H9 (cell line): Measurements from ENCODE around the gene MYL10. TPM values are rescaled to one million over a fixed set of nuclear protein-coding genes. Genes with fewer than 3 reads are reported as not detected.

ENCODE experiments used
- DNase-seq: peaks from one replicate; pipeline ENCODE4 v3.0.0-alpha.2; 2017
- H2AFZ ChIP-seq: one replicate; pipeline ENCODE4 v1.6.1; 2013; ENCODE audit warnings: mild to moderate bottlenecking, low read length, control low read depth, moderate library complexity
- H2AK5ac ChIP-seq: 2 replicates; pipeline ENCODE4 v1.6.1; 2013; ENCODE audit warnings: low read length, control low read depth, mixed read lengths; ENCODE audit not compliant: insufficient read length
- H2BK120ac ChIP-seq: one replicate; pipeline ENCODE4 v1.6.1; 2013; ENCODE audit warnings: low read depth, mild to moderate bottlenecking, low read length, control low read depth, inconsistent platforms; ENCODE audit not compliant: poor library complexity, severe bottlenecking
- H2BK12ac ChIP-seq: 2 replicates; pipeline ENCODE4 v1.6.1; 2013; ENCODE audit warnings: low read length, control low read depth, mixed read lengths, low read depth; ENCODE audit not compliant: insufficient read length
- H2BK15ac ChIP-seq: 2 replicates; pipeline ENCODE4 v1.6.1; 2013; ENCODE audit warnings: low read depth, low read length, control low read depth
- H2BK20ac ChIP-seq: one replicate; pipeline ENCODE4 v1.6.1; 2013; ENCODE audit warnings: low read depth, mild to moderate bottlenecking, low read length, control low read depth, inconsistent platforms; ENCODE audit not compliant: poor library complexity, severe bottlenecking
- H2BK5ac ChIP-seq: 2 replicates; pipeline ENCODE4 v1.6.1; 2013; ENCODE audit warnings: low read length, control low read depth, mixed read lengths; ENCODE audit not compliant: insufficient read length
- H3K14ac ChIP-seq: 2 replicates; pipeline ENCODE4 v1.6.1; 2013; ENCODE audit warnings: low read length, control low read depth; ENCODE audit not compliant: insufficient read depth
- H3K18ac ChIP-seq: 2 replicates; pipeline ENCODE4 v1.6.1; 2013; ENCODE audit warnings: low read depth, mild to moderate bottlenecking, mixed read lengths, low read length, control low read depth; ENCODE audit not compliant: insufficient read length
- H3K23ac ChIP-seq: 2 replicates; pipeline ENCODE4 v1.6.1; 2013; ENCODE audit warnings: low read length, control low read depth, mixed read lengths, low read depth; ENCODE audit not compliant: insufficient read length
- H3K23me2 ChIP-seq: 2 replicates; pipeline ENCODE4 v1.6.1; 2013; ENCODE audit warnings: low read depth, mild to moderate bottlenecking, mixed read lengths, low read length, control low read depth; ENCODE audit not compliant: insufficient read length, poor library complexity, severe bottlenecking
- H3K27ac ChIP-seq: 2 replicates; pipeline ENCODE4 v1.5.1; 2013; ENCODE audit warnings: low read length, control low read depth, mixed read lengths, low read depth; ENCODE audit not compliant: insufficient read length
- H3K27me3 ChIP-seq: 2 replicates; pipeline ENCODE4 v1.6.1; 2013; ENCODE audit warnings: low read length, control low read depth, inconsistent platforms; ENCODE audit not compliant: insufficient read depth
- H3K4ac ChIP-seq: 2 replicates; pipeline ENCODE4 v1.6.1; 2013; ENCODE audit warnings: low read depth, mild to moderate bottlenecking, control low read depth, inconsistent platforms, low read length, moderate library complexity
- H3K4me1 ChIP-seq: 2 replicates; pipeline ENCODE4 v1.6.1; 2013; ENCODE audit warnings: low read length, control low read depth, inconsistent platforms; ENCODE audit not compliant: insufficient read depth
- H3K4me2 ChIP-seq: 2 replicates; pipeline ENCODE4 v1.6.1; 2013; ENCODE audit warnings: low read length, control low read depth, mixed read lengths; ENCODE audit not compliant: insufficient read length, insufficient read depth
- H3K56ac ChIP-seq: 2 replicates; pipeline ENCODE4 v1.6.1; 2013; ENCODE audit warnings: low read depth, mild to moderate bottlenecking, mixed read lengths, low read length, control low read depth; ENCODE audit not compliant: insufficient read length
- H3K79me1 ChIP-seq: 2 replicates; pipeline ENCODE4 v1.6.1; 2013; ENCODE audit warnings: low read depth, mild to moderate bottlenecking, moderate library complexity, low read length, control low read depth, inconsistent platforms; ENCODE audit not compliant: insufficient read depth, poor library complexity, severe bottlenecking
- H3K79me2 ChIP-seq: 2 replicates; pipeline ENCODE4 v1.6.1; 2013; ENCODE audit warnings: low read length, control low read depth, inconsistent platforms; ENCODE audit not compliant: insufficient read depth
- H3K9ac ChIP-seq: 2 replicates; pipeline ENCODE4 v1.6.1; 2013; ENCODE audit warnings: low read length, control low read depth, mixed read lengths; ENCODE audit not compliant: insufficient read length; ENCODE audit errors: extremely low read depth
- H3K9me3 ChIP-seq: one replicate; pipeline ENCODE4 v1.6.1; 2013; ENCODE audit warnings: low read depth, low read length, inconsistent platforms; ENCODE audit not compliant: control insufficient read depth
- H3T11ph ChIP-seq: one replicate; pipeline ENCODE4 v1.6.1; 2013; ENCODE audit warnings: mild to moderate bottlenecking, low read length, control low read depth, inconsistent platforms
- H4K20me1 ChIP-seq: one replicate; pipeline ENCODE4 v1.6.1; 2013; ENCODE audit not compliant: control insufficient read depth, insufficient read length, insufficient read depth
- H4K5ac ChIP-seq: 2 replicates; pipeline ENCODE4 v1.6.1; 2013; ENCODE audit warnings: low read depth, mild to moderate bottlenecking, mixed read lengths, low read length, control low read depth; ENCODE audit not compliant: insufficient read length
- H4K8ac ChIP-seq: replicated peaks from 2 replicates; pipeline ENCODE4 v1.6.1; 2013; ENCODE audit warnings: low read length, control low read depth, mixed read lengths, low read depth; ENCODE audit not compliant: insufficient read length
- H4K91ac ChIP-seq: 2 replicates; pipeline ENCODE4 v1.6.1; 2013; ENCODE audit warnings: low read depth, mild to moderate bottlenecking, moderate library complexity, mixed read lengths, low read length, control low read depth; ENCODE audit not compliant: insufficient read length
- H3K27ac Mint-ChIP-seq, 3 experiments: 2 replicates in 2 of 3; 3 replicates in 1 of 3; pipeline ENCODE4 v1.8.0; 2020 to 2021; ENCODE audit warnings: mixed read lengths in 3 of 3, mild to moderate bottlenecking in 1 of 3, moderate library complexity in 1 of 3
- H3K27me3 Mint-ChIP-seq: 2 replicates; pipeline ENCODE4 v1.8.0; 2021; ENCODE audit warnings: low read depth, mild to moderate bottlenecking, moderate library complexity, mixed read lengths
- H3K36me3 Mint-ChIP-seq, 3 experiments: 2 replicates in 2 of 3; 3 replicates in 1 of 3; pipeline ENCODE4 v1.8.0; 2020 to 2021; ENCODE audit warnings: low read depth in 3 of 3, mixed read lengths in 3 of 3; ENCODE audit not compliant: insufficient read depth in 1 of 3
- H3K4me1 Mint-ChIP-seq, 2 experiments: 2 replicates each; pipeline ENCODE4 v1.8.0; 2020; ENCODE audit warnings: mixed read lengths in 2 of 2
- H3K4me3 Mint-ChIP-seq, 2 experiments: 2 replicates in 1 of 2; 3 replicates in 1 of 2; pipeline ENCODE4 v1.8.0; 2020 to 2021; ENCODE audit warnings: mild to moderate bottlenecking in 2 of 2, mixed read lengths in 2 of 2, moderate library complexity in 1 of 2
- H3K9me3 Mint-ChIP-seq, 2 experiments: 2 replicates in 1 of 2; 3 replicates in 1 of 2; pipeline ENCODE4 v1.8.0; 2020; ENCODE audit warnings: mild to moderate bottlenecking in 2 of 2, mixed read lengths in 2 of 2, moderate library complexity in 1 of 2
- WGBS: extraction: QIAGEN DNeasy Blood & Tissue Kit; methylation state at CpG from one replicate; pipeline ENCODE4 v1.1.7; 2013; ENCODE audit warnings: missing lambda C conversion rate, low lambda C conversion rate, mixed read lengths; ENCODE audit not compliant: insufficient read length; ENCODE audit errors: extremely low coverage; 5-methylcytosine and 5-hydroxymethylcytosine counted together
- total RNA-seq: library from RNA; stranded (reverse); gene quantifications from 2 replicates; pipeline ENCODE4 v1.2.1, GENCODE V29; 2021
- TF ChIP-seq, protein P1 (sequence below): fragments of 200-600 bp; sonication (generic); conservative IDR thresholded peaks from 3 replicates; pipeline ENCODE4 v1.8.0; 2021; ENCODE audit warnings: antibody characterized with exemption, mild to moderate bottlenecking

The MYL10 gene
- total RNA-seq, 1 experiment from 2014 or later = 0.50 TPM

DNA sequence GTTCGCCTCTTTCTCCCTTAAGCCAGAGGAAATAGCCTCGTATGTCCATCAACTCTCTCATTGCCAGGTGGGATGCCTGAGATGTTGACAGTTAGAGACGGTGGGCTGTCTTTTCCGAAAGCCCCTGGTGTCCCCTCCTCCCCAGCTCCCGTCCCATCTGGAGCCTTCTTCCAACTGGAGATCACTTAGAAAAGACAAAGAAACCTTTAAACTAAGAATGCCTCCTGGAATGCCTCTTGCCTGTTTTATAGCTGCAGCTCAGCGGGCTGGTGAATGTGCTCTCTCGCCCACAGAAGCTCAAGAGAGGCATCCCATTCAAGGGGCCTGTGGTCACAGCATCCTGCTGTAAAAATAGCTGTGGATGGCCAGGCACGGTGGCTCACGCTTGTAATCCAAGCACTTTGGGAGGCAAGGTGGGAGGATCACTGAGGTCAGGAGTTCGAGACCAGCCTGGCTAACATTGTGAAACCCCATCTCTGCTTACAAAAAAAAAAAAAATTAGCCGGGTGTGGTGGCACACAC is 5.2 kb upstream of the MYL10 start:
- Histone ChIP-seq H3K23me2 (no peaks in the 10 kb centered on the region), H3K27ac (no peak overlapping the region), H2BK5ac (no peak overlapping the region), H3K79me2 (no peaks in the 10 kb centered on the region), H3K4ac (no peak overlapping the region), H3K79me1 (no peaks in the 10 kb centered on the region), H3K9me3 (no peaks in the 10 kb centered on the region), H4K91ac (no peak overlapping the region), H2AK5ac (no peak overlapping the region), H4K8ac (no peak overlapping the region), H2BK120ac (no peak overlapping the region), H3K4me1 (no peaks in the 10 kb centered on the region; the same call in 1 of the 2 replicates), H3K56ac (no peak overlapping the region), H2BK12ac (no peak overlapping the region), H3K27me3 (no peaks in the 10 kb centered on the region), H3K18ac (no peak overlapping the region), H3K4me2 (no peak overlapping the region), H2BK15ac (no peak overlapping the region), H2AFZ (no peak overlapping the region), H4K5ac (no peak overlapping the region), H3K9ac (no peak overlapping the region), H4K20me1 (no peaks in the 10 kb centered on the region), H2BK20ac (no peak overlapping the region), H3K14ac (no peak overlapping the region), H3K23ac (no peak overlapping the region), H3T11ph (no peak overlapping the region)
- Mint-ChIP-seq H3K36me3 (peaks cover 0 to 2% (median 0%) of the 10 kb centered on the region in 3 experiments; a peak in 2 of 7 replicates), H3K27me3 (peaks cover 8% of the 10 kb centered on the region), H3K4me1 (peaks cover 5 to 13% of the 10 kb centered on the region in 2 experiments), H3K4me3 (no peak overlapping the region), H3K9me3 (peaks cover 3 to 4% of the 10 kb centered on the region in 2 experiments; a peak in 4 of 5 replicates), H3K27ac (peak overlapping the region in 1 of 3 experiments; percentile 74; a peak in 2 of 7 replicates)
- WGBS = no CpG with 5 or more reads among the region's 11 CpGs
- no peak for DNase-seq
- TF ChIP-seq, protein P1, sequence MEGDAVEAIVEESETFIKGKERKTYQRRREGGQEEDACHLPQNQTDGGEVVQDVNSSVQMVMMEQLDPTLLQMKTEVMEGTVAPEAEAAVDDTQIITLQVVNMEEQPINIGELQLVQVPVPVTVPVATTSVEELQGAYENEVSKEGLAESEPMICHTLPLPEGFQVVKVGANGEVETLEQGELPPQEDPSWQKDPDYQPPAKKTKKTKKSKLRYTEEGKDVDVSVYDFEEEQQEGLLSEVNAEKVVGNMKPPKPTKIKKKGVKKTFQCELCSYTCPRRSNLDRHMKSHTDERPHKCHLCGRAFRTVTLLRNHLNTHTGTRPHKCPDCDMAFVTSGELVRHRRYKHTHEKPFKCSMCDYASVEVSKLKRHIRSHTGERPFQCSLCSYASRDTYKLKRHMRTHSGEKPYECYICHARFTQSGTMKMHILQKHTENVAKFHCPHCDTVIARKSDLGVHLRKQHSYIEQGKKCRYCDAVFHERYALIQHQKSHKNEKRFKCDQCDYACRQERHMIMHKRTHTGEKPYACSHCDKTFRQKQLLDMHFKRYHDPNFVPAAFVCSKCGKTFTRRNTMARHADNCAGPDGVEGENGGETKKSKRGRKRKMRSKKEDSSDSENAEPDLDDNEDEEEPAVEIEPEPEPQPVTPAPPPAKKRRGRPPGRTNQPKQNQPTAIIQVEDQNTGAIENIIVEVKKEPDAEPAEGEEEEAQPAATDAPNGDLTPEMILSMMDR = no peak
